NT2/D1 (cell line): ENCODE data around the gene UMODL1.

ENCODE experiments used
- SUZ12 ChIP-seq: IDR thresholded peaks from 2 replicates; pipeline ENCODE4 v1.6.1; 2011; ENCODE audit not compliant: insufficient read length, insufficient read depth; ENCODE audit errors: extremely low read depth
- YY1 ChIP-seq: IDR thresholded peaks from 2 replicates; pipeline ENCODE4 v1.6.1; 2011; ENCODE audit not compliant: insufficient read length, insufficient read depth

GRCh38 chr21:42063571-42064521, 7.3 kb upstream of the UMODL1 start:
- TF ChIP-seq YY1 (no peak), SUZ12 (no peak)
